Adrenal gland (tissue), 5 donors: ENCODE measurements around the gene TMEM135.

Experiments
- CTCF ChIP-seq, 6 experiments: fragments of 450-650 bp in 4 of 6; fragments of 200-600 bp in 2 of 6; sonication (generic) in 1 of 6; IDR thresholded peaks; 1 replicate in 5 of 6; 2 replicates in 1 of 6; pipeline versions ENCODE4 v1.5.1 to v1.8.0; 2016 to 2021; ENCODE audit warnings: antibody characterized with exemption in 6 of 6, mild to moderate bottlenecking in 2 of 6, moderate library complexity in 1 of 6
- POLR2A ChIP-seq, 2 donors: fragments of 450-650 bp; IDR thresholded peaks; one replicate each; pipeline ENCODE4 v1.6.1; 2017; ENCODE audit warnings: antibody characterized with exemption in 2 of 2, mild to moderate bottlenecking in 2 of 2, moderate library complexity in 1 of 2
- donor health status: DM: no; HTN: no; CAD: no.

- no peak for TF ChIP-seq POLR2A (IDR thresholded peaks at IDR 0.05)
- TF ChIP-seq CTCF (IDR thresholded peaks at IDR 0.05), result no peak
Observed at GRCh38 chr11:87301785-87302540, 264.2 kb downstream of the TMEM135 start.
